NCI-H510A treated with DMSO at 0.1 percent for 48 hours (cell line): ENCODE data around the gene OSBPL8.

Experiments
- DNase-seq: peaks from one replicate; lab custom pipeline; 2025; lab: John Stamatoyannopoulos, UW

Gene OSBPL8

DNA sequence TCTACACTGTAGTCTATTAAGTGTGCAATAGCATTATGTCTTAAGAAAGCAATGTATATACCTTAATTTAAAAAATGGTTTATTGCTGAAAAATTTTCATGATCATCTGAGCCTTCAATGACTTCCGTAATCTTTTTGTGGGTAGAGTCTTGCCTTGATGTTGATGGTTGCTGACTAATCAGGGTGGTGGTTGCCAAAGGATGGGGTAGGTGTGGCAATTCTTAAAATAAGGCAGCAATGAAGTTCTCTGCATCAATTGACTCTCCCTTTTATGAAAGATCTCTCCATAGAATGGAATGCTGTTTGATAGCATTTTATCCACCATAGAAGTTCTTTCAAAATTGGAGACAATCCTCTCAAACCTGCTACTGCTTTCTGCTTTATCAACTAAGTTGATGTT, 252.5 kb downstream of the OSBPL8 start:
- no peak for DNase-seq

DNA sequence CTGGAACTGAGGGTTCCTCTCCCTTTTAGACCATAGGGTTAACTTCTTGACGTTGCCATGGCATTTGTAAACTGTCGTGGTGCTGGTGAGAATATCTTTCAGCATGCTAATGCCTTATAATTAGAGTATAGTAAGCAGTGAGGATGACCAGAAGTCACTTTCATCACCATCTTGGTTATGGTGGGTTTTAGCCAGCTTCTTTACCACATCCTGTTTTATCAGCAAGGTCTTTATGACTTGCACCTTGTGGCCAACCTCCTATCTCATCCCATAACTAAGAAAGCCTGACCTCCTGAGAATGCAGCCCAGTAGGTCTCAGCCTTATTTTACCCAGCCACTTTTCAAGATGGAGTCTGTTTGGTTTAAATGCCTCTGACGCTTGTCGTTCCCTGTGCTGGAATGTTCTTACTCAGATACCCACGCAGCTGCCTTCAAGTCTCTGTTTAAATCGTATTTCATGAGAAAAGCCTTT, 255.5 kb downstream of the OSBPL8 start:
- no peak for DNase-seq

DNA sequence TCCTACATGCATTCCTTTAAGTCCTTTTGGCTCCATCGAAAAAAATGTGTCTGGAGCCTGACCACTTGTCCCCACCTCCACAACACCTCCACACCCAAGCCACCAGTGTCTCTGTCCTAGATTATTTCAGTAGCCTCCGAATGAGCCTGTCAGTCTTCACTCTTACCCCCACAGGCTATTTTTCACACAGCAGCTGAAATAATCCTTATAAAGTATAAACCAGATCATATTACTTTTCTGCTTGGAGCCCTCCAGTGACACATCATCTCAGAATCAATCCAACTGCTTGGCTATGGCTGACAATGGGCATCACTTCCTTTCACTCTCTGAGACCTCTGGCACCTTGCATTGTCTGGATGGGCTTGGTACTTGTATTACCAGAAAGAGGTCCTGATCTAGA, 256.2 kb downstream of the OSBPL8 start:
- DNase-seq = no peak
